ENCODE data around the gene ADGRB2.

The ADGRB2 gene

GRCh38 chr1:31763671-31764311 is 349 bp downstream of the ADGRB2 start:
- Histone ChIP-seq H3K4me3 (peak overlapping the region; percentile 46 to 70), H3K9me3 (no peaks in the 10 kb centered on the region), H3K27ac (no peak overlapping the region), H3K27me3 (peaks cover 0 to 28% of the 10 kb centered on the region in 2 donors), H3K36me3 (no peaks in the 10 kb centered on the region), H3K4me1 (peaks cover 0 to 44% (median 39%) of the 10 kb centered on the region in 4 donors)
- DNase-seq, result no peak
- intact Hi-C loops (cut with DNase I; ENCODE audit: low total_unique reads), result loop anchor here (10.0 kb wide), 1 partner anchor 201 kb away; no protein-coding TSS in a partner anchor
- TF ChIP-seq CTCF (IDR thresholded peaks at IDR 0.05), result no peak

- Histone ChIP-seq H3K27ac (no peak overlapping the region), H3K36me3 (no peaks in the 10 kb centered on the region), H3K27me3 (peaks cover 0 to 28% of the 10 kb centered on the region in 2 donors), H3K9me3 (no peaks in the 10 kb centered on the region), H3K4me3 (peak overlapping the region; percentile 46 to 70), H3K4me1 (peaks cover 0 to 44% (median 39%) of the 10 kb centered on the region in 4 donors)
- TF ChIP-seq CTCF (IDR thresholded peaks at IDR 0.05), result peak; percentile 54 to 68
- peak; percentile 31 to 77 for DNase-seq
- intact Hi-C loops (cut with DNase I; ENCODE audit: low total_unique reads), result loop anchor here (10.0 kb wide), 1 partner anchor 202 kb away; no protein-coding TSS in a partner anchor
These were observed 1.1 kb downstream of the ADGRB2 start for GRCh38 chr1:31762726-31763670.

DNA sequence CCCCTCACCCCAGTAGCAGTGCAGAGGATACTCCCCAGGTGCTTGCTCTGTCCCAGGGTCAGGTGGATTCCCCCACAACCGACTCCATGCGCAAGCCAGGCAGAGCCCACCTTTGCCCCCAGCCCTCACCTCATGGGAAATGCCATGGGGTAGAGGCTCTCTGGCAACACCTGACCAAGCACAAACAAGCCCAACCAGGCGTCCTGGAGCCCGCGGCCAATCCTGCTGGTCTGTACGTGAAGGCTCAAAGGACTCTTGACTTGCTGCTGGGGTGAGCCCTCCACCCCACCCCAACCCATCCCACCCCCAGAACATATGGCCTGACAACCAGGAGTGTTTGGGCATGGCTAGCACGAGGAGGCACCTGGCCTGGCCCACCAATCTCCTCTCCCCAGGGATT is 1.8 kb downstream of the ADGRB2 start:
- Histone ChIP-seq H3K9me3 (no peaks in the 10 kb centered on the region), H3K36me3 (no peaks in the 10 kb centered on the region), H3K27ac (no peak overlapping the region), H3K27me3 (peaks cover 0 to 28% of the 10 kb centered on the region in 2 donors), H3K4me3 (peak overlapping the region in 1 of 2 donors; percentile 70), H3K4me1 (peaks cover 0 to 44% (median 39%) of the 10 kb centered on the region in 4 donors)
- intact Hi-C loops (cut with DNase I; ENCODE audit: low total_unique reads), result loop anchor here (10.0 kb wide), 1 partner anchor 202 kb away; no protein-coding TSS in a partner anchor
- DNase-seq, result no peak
- TF ChIP-seq CTCF (IDR thresholded peaks at IDR 0.05), result no peak

DNA sequence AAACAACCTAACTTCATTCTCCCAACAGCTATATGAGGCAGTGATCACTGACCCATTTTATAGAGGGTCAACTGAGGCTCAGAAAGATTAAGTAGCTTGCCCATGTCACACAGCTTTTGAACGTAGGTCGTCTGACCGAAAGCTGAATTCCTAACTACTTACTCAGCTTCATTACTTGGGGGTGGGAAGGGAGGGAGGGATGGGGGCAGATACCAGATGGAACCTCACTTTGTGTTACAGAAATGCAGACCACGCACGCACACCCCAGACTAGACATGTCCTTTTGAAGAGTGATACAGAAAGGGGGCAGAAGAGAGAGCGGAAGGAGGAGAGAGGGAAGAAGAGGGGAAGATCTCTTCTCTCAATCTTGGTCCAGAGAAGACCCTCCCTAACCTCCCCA is 2.3 kb downstream of the ADGRB2 start:
- Histone ChIP-seq H3K4me1 (peaks cover 0 to 44% (median 39%) of the 10 kb centered on the region in 4 donors), H3K36me3 (no peaks in the 10 kb centered on the region), H3K27ac (no peak overlapping the region), H3K4me3 (no peak overlapping the region), H3K9me3 (no peaks in the 10 kb centered on the region), H3K27me3 (peaks cover 0 to 28% of the 10 kb centered on the region in 2 donors)
- intact Hi-C loops (cut with DNase I; ENCODE audit: low total_unique reads), result loop anchor here (10.0 kb wide), 1 partner anchor 203 kb away; no protein-coding TSS in a partner anchor
- no peak for TF ChIP-seq CTCF (IDR thresholded peaks at IDR 0.05)
- no peak for DNase-seq

Data from tibial artery (tissue), 4 donors.